Trophoblast cell (in vitro differentiated cells and primary cell): ENCODE measurements around the gene USH2A.
A peak's percentile ranks its signal among the peaks of the same experiment; 100 is the strongest.

Source experiments
- DNase-seq, 2 donors: peaks; one replicate each; pipeline ENCODE4 v3.0.0-alpha.2; 2016
- H2AFZ ChIP-seq: 2 replicates; pipeline ENCODE4 v1.6.1; 2013; ENCODE audit warnings: low read length, moderate library complexity, mild to moderate bottlenecking; ENCODE audit not compliant: insufficient read depth, poor library complexity
- H2AK5ac ChIP-seq: 2 replicates; pipeline ENCODE4 v1.6.1; 2013; ENCODE audit warnings: mild to moderate bottlenecking, low read length
- H2BK120ac ChIP-seq: 2 replicates; pipeline ENCODE4 v1.6.1; 2013; ENCODE audit warnings: low read length, mild to moderate bottlenecking, moderate library complexity; ENCODE audit not compliant: insufficient read depth, poor library complexity
- H2BK12ac ChIP-seq: 2 replicates; pipeline ENCODE4 v1.6.1; 2013; ENCODE audit warnings: mild to moderate bottlenecking, low read length, moderate library complexity
- H2BK5ac ChIP-seq: 2 replicates; pipeline ENCODE4 v1.6.1; 2013; ENCODE audit warnings: low read length, low read depth, moderate library complexity, mild to moderate bottlenecking; ENCODE audit not compliant: poor library complexity
- H3K14ac ChIP-seq: 2 replicates; pipeline ENCODE4 v1.6.1; 2013; ENCODE audit warnings: mild to moderate bottlenecking, low read length
- H3K18ac ChIP-seq: 2 replicates; pipeline ENCODE4 v1.6.1; 2013; ENCODE audit warnings: mild to moderate bottlenecking, low read length
- H3K23ac ChIP-seq: 2 replicates; pipeline ENCODE4 v1.6.1; 2013; ENCODE audit warnings: low read length
- H3K27ac ChIP-seq: 2 replicates; pipeline ENCODE4 v1.5.1; 2013; ENCODE audit warnings: low read depth, mild to moderate bottlenecking, inconsistent platforms, low read length, moderate library complexity
- H3K27me3 ChIP-seq: 2 replicates; pipeline ENCODE4 v1.6.1; 2013; ENCODE audit warnings: inconsistent platforms, mild to moderate bottlenecking, low read length, moderate library complexity; ENCODE audit not compliant: insufficient read depth
- H3K36me3 ChIP-seq, 2 experiments: 1 replicate in 1 of 2; 2 replicates in 1 of 2; pipeline ENCODE4 v1.6.1; 2013; ENCODE audit warnings: low read length in 2 of 2, mild to moderate bottlenecking in 2 of 2, moderate library complexity in 1 of 2; ENCODE audit not compliant: insufficient read depth in 2 of 2, control insufficient read depth in 1 of 2
- H3K4ac ChIP-seq: 2 replicates; pipeline ENCODE4 v1.6.1; 2013; ENCODE audit warnings: low read depth, mild to moderate bottlenecking, low read length, moderate library complexity
- H3K4me1 ChIP-seq, 2 experiments: 1 replicate in 1 of 2; 2 replicates in 1 of 2; pipeline ENCODE4 v1.6.1; 2013; ENCODE audit warnings: low read length in 2 of 2, mild to moderate bottlenecking in 2 of 2, moderate library complexity in 1 of 2; ENCODE audit not compliant: insufficient read depth in 2 of 2, control insufficient read depth in 1 of 2
- H3K4me2 ChIP-seq: 2 replicates; pipeline ENCODE4 v1.6.1; 2013; ENCODE audit warnings: inconsistent platforms, mild to moderate bottlenecking, low read length, moderate library complexity
- H3K4me3 ChIP-seq: 2 replicates; pipeline ENCODE4 v1.5.1; 2013; ENCODE audit warnings: mild to moderate bottlenecking, low read depth, low read length, inconsistent platforms
- H3K79me1 ChIP-seq: one replicate; pipeline ENCODE4 v1.6.1; 2013; ENCODE audit warnings: low read length
- H3K79me2 ChIP-seq: 2 replicates; pipeline ENCODE4 v1.6.1; 2013; ENCODE audit warnings: low read length, mild to moderate bottlenecking; ENCODE audit not compliant: control insufficient read depth, insufficient read depth, poor library complexity
- H3K9ac ChIP-seq: 2 replicates; pipeline ENCODE4 v1.6.1; 2013; ENCODE audit warnings: mild to moderate bottlenecking, low read length
- H3K9me3 ChIP-seq: 2 replicates; pipeline ENCODE4 v1.6.1; 2013; ENCODE audit warnings: low read depth, mild to moderate bottlenecking, control low read depth, inconsistent platforms, low read length; ENCODE audit not compliant: insufficient read depth
- H4K12ac ChIP-seq: 2 replicates; pipeline ENCODE4 v1.6.1; 2013; ENCODE audit warnings: low read depth, mild to moderate bottlenecking, low read length, moderate library complexity
- H4K8ac ChIP-seq: 2 replicates; pipeline ENCODE4 v1.6.1; 2013; ENCODE audit warnings: low read depth, mild to moderate bottlenecking, low read length, moderate library complexity
- H4K91ac ChIP-seq: one replicate; pipeline ENCODE4 v1.6.1; 2013; ENCODE audit warnings: low read depth, mild to moderate bottlenecking, low read length, moderate library complexity
- WGBS: extraction: QIAGEN DNeasy Blood & Tissue Kit; methylation state at CpG from one replicate; pipeline ENCODE4 v1.1.7; 2013; ENCODE audit warnings: missing lambda C conversion rate; ENCODE audit not compliant: insufficient read length, insufficient coverage; ENCODE audit errors: extremely low coverage; 5-methylcytosine and 5-hydroxymethylcytosine counted together

Gene USH2A

GRCh38 chr1:216456682-216457081 lies 33.4 kb upstream of the USH2A start:
- Histone ChIP-seq H3K36me3 (no peaks in the 10 kb centered on the region), H3K9me3 (no peaks in the 10 kb centered on the region), H3K4me3 (no peak overlapping the region), H2AK5ac (no peak overlapping the region), H4K8ac (no peak overlapping the region), H3K23ac (no peak overlapping the region), H3K9ac (no peak overlapping the region), H3K4me2 (no peak overlapping the region), H3K14ac (no peak overlapping the region), H3K79me2 (no peaks in the 10 kb centered on the region), H3K79me1 (peaks cover 2% of the 10 kb centered on the region), H2AFZ (no peak overlapping the region), H2BK5ac (no peak overlapping the region), H2BK12ac (no peak overlapping the region), H3K18ac (no peak overlapping the region), H3K4ac (no peak overlapping the region), H4K91ac (no peak overlapping the region), H3K27me3 (no peaks in the 10 kb centered on the region), H4K12ac (no peak overlapping the region), H3K27ac (peak overlapping the region; percentile 17), H3K4me1 (no peaks in the 10 kb centered on the region), H2BK120ac (no peak overlapping the region)
- no peak for DNase-seq
- no CpG with 5 or more reads among the region's 3 CpGs for WGBS

DNA sequence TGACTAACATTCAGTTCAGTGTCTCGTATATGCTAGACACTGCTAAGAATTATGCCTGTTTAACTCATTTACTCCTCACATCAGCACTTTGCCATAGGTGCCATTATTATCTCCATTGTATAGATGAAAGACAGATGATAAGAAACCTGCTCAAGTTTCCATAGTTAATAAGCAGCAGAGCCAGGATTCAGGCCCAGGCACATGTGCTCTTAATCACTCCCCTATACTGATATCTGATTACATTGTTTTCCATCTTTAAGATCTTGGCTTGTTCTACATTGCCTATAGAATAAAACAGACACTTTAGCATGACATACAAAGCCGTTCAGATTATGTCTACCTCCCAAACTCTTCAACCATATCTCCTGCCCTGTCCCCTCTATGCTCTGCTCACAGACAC lies 30.5 kb upstream of the USH2A start:
- H2BK12ac ChIP-seq = no peak overlapping the region
- no peak overlapping the region for H3K4me2 ChIP-seq
- H4K91ac ChIP-seq = no peak overlapping the region
- no peak overlapping the region for H2AFZ ChIP-seq
- H4K12ac ChIP-seq = no peak overlapping the region
- H3K4me1 ChIP-seq = no peaks in the 10 kb centered on the region
- no peaks in the 10 kb centered on the region for H3K27me3 ChIP-seq
- no peak overlapping the region for H3K4ac ChIP-seq
- peaks cover under 1% of the 10 kb centered on the region for H3K79me1 ChIP-seq
- no CpG with 5 or more reads among the region's 2 CpGs for WGBS
- H3K79me2 ChIP-seq = no peaks in the 10 kb centered on the region
- DNase-seq = no peak
- no peak overlapping the region for H3K27ac ChIP-seq
- H3K36me3 ChIP-seq = no peaks in the 10 kb centered on the region
- H3K9me3 ChIP-seq = no peaks in the 10 kb centered on the region
- no peak overlapping the region for H4K8ac ChIP-seq
- no peak overlapping the region for H3K4me3 ChIP-seq
- no peak overlapping the region for H2BK120ac ChIP-seq
- no peak overlapping the region for H3K9ac ChIP-seq
- no peak overlapping the region for H3K23ac ChIP-seq
- H3K14ac ChIP-seq = no peak overlapping the region
- no peak overlapping the region for H3K18ac ChIP-seq
- H2BK5ac ChIP-seq = no peak overlapping the region
- no peak overlapping the region for H2AK5ac ChIP-seq

DNA sequence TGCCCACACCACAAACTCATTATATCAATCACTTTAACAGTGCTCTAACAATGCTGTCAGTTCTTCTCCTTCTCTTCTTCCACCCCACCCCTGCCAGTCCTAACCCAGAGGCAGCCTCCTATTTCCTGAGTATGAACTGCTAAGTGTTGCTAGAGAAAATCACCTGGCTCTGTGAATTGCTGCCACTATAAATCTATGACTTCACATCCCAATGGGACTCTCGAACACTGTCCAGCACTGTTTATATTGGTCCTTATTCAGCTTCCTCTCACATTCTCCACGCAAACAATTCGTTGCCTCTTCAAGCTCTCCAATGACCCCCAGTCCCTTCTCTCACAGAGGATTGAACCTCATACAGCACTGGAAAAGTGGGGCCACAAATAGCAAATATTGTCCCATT lies 27.0 kb upstream of the USH2A start:
- H3K4ac ChIP-seq = no peak overlapping the region

GRCh38 chr1:216448011-216448510 lies 24.8 kb upstream of the USH2A start:
- H3K79me1 ChIP-seq = no peaks in the 10 kb centered on the region
- H2BK120ac ChIP-seq = no peak overlapping the region
- no peak overlapping the region for H4K12ac ChIP-seq
- no peaks in the 10 kb centered on the region for H3K79me2 ChIP-seq
- H4K8ac ChIP-seq = no peak overlapping the region
- no peak overlapping the region for H3K9ac ChIP-seq
- no peak overlapping the region for H3K14ac ChIP-seq
- H3K9me3 ChIP-seq = no peaks in the 10 kb centered on the region
- no peaks in the 10 kb centered on the region for H3K27me3 ChIP-seq
- H3K4me1 ChIP-seq = no peaks in the 10 kb centered on the region
- H2BK5ac ChIP-seq = no peak overlapping the region
- H3K36me3 ChIP-seq = no peaks in the 10 kb centered on the region
- no peak overlapping the region for H2AK5ac ChIP-seq
- H4K91ac ChIP-seq = no peak overlapping the region
- no peak overlapping the region for H2BK12ac ChIP-seq
- H3K4me3 ChIP-seq = no peak overlapping the region
- no peak overlapping the region for H2AFZ ChIP-seq
- no peak for DNase-seq
- H3K27ac ChIP-seq = no peak overlapping the region
- H3K23ac ChIP-seq = no peak overlapping the region
- H3K4ac ChIP-seq = no peak overlapping the region
- H3K4me2 ChIP-seq = no peak overlapping the region
- H3K18ac ChIP-seq = no peak overlapping the region

More for the DNA sequence above, 27.0 kb upstream of the USH2A start:
- Histone ChIP-seq H3K27ac (no peak overlapping the region), H4K8ac (no peak overlapping the region), H4K12ac (no peak overlapping the region), H3K27me3 (no peaks in the 10 kb centered on the region), H2BK5ac (no peak overlapping the region), H3K4me1 (no peaks in the 10 kb centered on the region), H3K23ac (no peak overlapping the region), H3K9me3 (no peaks in the 10 kb centered on the region), H3K36me3 (no peaks in the 10 kb centered on the region), H3K4me3 (no peak overlapping the region), H3K79me1 (no peaks in the 10 kb centered on the region), H2BK12ac (no peak overlapping the region), H2AFZ (no peak overlapping the region), H4K91ac (no peak overlapping the region), H2AK5ac (no peak overlapping the region), H2BK120ac (no peak overlapping the region), H3K4me2 (no peak overlapping the region), H3K79me2 (no peaks in the 10 kb centered on the region), H3K14ac (no peak overlapping the region), H3K9ac (no peak overlapping the region), H3K18ac (no peak overlapping the region)
- WGBS = no CpG with 5 or more reads among the region's 3 CpGs
- no peak for DNase-seq
